ENCODE results near the gene RNU4-1.
A peak's percentile ranks its signal among the peaks of the same experiment; 100 is the strongest.

DNA sequence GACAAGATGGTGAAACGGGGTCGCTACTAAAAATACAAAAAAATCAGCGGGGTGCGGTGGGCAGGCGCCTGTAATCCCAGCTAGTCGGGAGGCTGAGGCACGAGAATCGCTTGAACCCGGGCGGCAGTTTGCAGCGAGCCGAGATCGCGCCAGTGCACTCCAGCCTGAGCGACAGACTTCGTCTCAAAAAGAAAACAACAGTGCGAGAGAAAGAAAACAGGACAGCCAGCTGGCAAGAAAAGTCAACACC is 701 bp downstream of the RNU4-1 start:
- TF ChIP-seq, protein P1, sequence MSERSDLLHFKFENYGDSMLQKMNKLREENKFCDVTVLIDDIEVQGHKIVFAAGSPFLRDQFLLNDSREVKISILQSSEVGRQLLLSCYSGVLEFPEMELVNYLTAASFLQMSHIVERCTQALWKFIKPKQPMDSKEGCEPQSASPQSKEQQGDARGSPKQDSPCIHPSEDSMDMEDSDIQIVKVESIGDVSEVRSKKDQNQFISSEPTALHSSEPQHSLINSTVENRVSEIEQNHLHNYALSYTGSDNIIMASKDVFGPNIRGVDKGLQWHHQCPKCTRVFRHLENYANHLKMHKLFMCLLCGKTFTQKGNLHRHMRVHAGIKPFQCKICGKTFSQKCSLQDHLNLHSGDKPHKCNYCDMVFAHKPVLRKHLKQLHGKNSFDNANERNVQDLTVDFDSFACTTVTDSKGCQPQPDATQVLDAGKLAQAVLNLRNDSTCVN (tag by site-specific recombination; optimal IDR thresholded peaks at IDR 0.05) = peak; percentile 34
- TF ChIP-seq ZNF707 (tag by site-specific recombination; IDR thresholded peaks at IDR 0.05) = no peak
- no peak for TF ChIP-seq ZNF624 (tag by site-specific recombination; IDR thresholded peaks at IDR 0.05)
- TF ChIP-seq, protein P2, sequence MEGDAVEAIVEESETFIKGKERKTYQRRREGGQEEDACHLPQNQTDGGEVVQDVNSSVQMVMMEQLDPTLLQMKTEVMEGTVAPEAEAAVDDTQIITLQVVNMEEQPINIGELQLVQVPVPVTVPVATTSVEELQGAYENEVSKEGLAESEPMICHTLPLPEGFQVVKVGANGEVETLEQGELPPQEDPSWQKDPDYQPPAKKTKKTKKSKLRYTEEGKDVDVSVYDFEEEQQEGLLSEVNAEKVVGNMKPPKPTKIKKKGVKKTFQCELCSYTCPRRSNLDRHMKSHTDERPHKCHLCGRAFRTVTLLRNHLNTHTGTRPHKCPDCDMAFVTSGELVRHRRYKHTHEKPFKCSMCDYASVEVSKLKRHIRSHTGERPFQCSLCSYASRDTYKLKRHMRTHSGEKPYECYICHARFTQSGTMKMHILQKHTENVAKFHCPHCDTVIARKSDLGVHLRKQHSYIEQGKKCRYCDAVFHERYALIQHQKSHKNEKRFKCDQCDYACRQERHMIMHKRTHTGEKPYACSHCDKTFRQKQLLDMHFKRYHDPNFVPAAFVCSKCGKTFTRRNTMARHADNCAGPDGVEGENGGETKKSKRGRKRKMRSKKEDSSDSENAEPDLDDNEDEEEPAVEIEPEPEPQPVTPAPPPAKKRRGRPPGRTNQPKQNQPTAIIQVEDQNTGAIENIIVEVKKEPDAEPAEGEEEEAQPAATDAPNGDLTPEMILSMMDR (tag by site-specific recombination; IDR thresholded peaks at IDR 0.05) = peak; percentile 14; the same call in 1 of the 2 replicates
- TF ChIP-seq, protein P3, sequence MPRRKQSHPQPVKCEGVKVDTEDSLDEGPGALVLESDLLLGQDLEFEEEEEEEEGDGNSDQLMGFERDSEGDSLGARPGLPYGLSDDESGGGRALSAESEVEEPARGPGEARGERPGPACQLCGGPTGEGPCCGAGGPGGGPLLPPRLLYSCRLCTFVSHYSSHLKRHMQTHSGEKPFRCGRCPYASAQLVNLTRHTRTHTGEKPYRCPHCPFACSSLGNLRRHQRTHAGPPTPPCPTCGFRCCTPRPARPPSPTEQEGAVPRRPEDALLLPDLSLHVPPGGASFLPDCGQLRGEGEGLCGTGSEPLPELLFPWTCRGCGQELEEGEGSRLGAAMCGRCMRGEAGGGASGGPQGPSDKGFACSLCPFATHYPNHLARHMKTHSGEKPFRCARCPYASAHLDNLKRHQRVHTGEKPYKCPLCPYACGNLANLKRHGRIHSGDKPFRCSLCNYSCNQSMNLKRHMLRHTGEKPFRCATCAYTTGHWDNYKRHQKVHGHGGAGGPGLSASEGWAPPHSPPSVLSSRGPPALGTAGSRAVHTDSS (tag by site-specific recombination; IDR thresholded peaks at IDR 0.05) = no peak
